ENCODE measurements around the gene ARHGEF40.

DNA sequence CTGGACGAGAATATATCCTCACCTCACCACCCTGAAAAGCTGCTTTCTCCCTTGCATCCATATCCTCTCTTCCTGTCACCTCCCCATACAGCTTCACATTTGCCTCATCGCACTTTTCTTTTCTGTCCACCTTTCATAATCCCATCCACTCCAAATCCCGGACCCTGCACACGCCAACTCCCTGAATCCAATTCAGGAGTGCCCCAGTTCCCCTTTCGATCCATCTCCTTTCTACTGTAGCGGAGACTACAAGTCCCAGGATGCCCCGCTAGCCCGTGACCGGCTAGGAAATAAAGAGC, 33.3 kb downstream of the ARHGEF40 start:
- TF ChIP-seq, protein P1, sequence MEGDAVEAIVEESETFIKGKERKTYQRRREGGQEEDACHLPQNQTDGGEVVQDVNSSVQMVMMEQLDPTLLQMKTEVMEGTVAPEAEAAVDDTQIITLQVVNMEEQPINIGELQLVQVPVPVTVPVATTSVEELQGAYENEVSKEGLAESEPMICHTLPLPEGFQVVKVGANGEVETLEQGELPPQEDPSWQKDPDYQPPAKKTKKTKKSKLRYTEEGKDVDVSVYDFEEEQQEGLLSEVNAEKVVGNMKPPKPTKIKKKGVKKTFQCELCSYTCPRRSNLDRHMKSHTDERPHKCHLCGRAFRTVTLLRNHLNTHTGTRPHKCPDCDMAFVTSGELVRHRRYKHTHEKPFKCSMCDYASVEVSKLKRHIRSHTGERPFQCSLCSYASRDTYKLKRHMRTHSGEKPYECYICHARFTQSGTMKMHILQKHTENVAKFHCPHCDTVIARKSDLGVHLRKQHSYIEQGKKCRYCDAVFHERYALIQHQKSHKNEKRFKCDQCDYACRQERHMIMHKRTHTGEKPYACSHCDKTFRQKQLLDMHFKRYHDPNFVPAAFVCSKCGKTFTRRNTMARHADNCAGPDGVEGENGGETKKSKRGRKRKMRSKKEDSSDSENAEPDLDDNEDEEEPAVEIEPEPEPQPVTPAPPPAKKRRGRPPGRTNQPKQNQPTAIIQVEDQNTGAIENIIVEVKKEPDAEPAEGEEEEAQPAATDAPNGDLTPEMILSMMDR (IDR thresholded peaks at IDR 0.05; ENCODE audit: insufficient read depth, low read length, poor library complexity, severe bottlenecking): peak; percentile 46
- no peak for TF ChIP-seq EZH2phosphoT487 (conservative IDR thresholded peaks at IDR 0.05; ENCODE audit: low read length)
